Breast epithelium (tissue), 3 donors: ENCODE measurements around the gene ACVR1.

ENCODE experiments used
- CTCF ChIP-seq, 3 donors: fragments of 450-650 bp; IDR thresholded peaks; one replicate each; pipeline ENCODE4 v1.5.1; 2016 to 2017; ENCODE audit warnings: antibody characterized with exemption in 3 of 3, mild to moderate bottlenecking in 3 of 3, moderate library complexity in 3 of 3
- POLR2A ChIP-seq: fragments of 450-650 bp; IDR thresholded peaks from one replicate; pipeline ENCODE4 v1.6.1; 2016; ENCODE audit warnings: antibody characterized with exemption, mild to moderate bottlenecking, moderate library complexity

GRCh38 chr2:157757500-157757899, 118.6 kb downstream of the ACVR1 start:
- TF ChIP-seq CTCF (IDR thresholded peaks at IDR 0.05) (no peak), POLR2A (no peak)
